ENCODE measurements around the gene KCNMA1.

DNA sequence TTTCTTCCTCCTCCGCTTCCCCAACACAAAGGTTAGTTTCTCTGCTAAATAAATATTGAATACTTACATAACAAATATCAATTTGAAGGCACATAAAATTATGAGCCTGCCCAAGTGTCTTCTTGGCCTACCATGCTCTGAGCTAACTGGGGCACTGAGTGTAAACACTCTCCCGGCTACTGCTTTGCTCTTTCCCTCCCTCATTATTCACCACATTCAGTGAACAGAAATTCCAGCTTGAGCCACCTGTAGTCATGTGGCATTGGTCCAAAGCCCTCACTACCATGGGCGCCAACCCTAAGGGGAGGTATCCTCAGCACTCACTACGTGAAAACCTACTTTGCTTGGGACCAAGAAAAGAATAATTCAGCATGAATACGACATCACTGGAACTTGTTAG, 409.0 kb downstream of the KCNMA1 start:
- TF ChIP-seq, protein P1, sequence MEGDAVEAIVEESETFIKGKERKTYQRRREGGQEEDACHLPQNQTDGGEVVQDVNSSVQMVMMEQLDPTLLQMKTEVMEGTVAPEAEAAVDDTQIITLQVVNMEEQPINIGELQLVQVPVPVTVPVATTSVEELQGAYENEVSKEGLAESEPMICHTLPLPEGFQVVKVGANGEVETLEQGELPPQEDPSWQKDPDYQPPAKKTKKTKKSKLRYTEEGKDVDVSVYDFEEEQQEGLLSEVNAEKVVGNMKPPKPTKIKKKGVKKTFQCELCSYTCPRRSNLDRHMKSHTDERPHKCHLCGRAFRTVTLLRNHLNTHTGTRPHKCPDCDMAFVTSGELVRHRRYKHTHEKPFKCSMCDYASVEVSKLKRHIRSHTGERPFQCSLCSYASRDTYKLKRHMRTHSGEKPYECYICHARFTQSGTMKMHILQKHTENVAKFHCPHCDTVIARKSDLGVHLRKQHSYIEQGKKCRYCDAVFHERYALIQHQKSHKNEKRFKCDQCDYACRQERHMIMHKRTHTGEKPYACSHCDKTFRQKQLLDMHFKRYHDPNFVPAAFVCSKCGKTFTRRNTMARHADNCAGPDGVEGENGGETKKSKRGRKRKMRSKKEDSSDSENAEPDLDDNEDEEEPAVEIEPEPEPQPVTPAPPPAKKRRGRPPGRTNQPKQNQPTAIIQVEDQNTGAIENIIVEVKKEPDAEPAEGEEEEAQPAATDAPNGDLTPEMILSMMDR (IDR thresholded peaks at IDR 0.05; ENCODE audit: poor library complexity, severe bottlenecking), result no peak
- TF ChIP-seq POLR2AphosphoS5 (IDR thresholded peaks at IDR 0.05), result no peak
- TF ChIP-seq EZH2 (IDR thresholded peaks at IDR 0.05; ENCODE audit: borderline replicate concordance, insufficient read depth, low read length, poor library complexity, severe bottlenecking), result no peak
- TF ChIP-seq EP300 (conservative IDR thresholded peaks at IDR 0.05; ENCODE audit: poor library complexity, severe bottlenecking), result no peak
- TF ChIP-seq, protein P2, sequence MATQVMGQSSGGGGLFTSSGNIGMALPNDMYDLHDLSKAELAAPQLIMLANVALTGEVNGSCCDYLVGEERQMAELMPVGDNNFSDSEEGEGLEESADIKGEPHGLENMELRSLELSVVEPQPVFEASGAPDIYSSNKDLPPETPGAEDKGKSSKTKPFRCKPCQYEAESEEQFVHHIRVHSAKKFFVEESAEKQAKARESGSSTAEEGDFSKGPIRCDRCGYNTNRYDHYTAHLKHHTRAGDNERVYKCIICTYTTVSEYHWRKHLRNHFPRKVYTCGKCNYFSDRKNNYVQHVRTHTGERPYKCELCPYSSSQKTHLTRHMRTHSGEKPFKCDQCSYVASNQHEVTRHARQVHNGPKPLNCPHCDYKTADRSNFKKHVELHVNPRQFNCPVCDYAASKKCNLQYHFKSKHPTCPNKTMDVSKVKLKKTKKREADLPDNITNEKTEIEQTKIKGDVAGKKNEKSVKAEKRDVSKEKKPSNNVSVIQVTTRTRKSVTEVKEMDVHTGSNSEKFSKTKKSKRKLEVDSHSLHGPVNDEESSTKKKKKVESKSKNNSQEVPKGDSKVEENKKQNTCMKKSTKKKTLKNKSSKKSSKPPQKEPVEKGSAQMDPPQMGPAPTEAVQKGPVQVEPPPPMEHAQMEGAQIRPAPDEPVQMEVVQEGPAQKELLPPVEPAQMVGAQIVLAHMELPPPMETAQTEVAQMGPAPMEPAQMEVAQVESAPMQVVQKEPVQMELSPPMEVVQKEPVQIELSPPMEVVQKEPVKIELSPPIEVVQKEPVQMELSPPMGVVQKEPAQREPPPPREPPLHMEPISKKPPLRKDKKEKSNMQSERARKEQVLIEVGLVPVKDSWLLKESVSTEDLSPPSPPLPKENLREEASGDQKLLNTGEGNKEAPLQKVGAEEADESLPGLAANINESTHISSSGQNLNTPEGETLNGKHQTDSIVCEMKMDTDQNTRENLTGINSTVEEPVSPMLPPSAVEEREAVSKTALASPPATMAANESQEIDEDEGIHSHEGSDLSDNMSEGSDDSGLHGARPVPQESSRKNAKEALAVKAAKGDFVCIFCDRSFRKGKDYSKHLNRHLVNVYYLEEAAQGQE (IDR thresholded peaks at IDR 0.05; ENCODE audit: borderline replicate concordance), result no peak
- TF ChIP-seq TAF1 (IDR thresholded peaks at IDR 0.05; ENCODE audit: low read depth), result no peak
- TF ChIP-seq RAD21 (conservative IDR thresholded peaks at IDR 0.05), result no peak
- no peak for TF ChIP-seq MXI1 (conservative IDR thresholded peaks at IDR 0.05; ENCODE audit: poor library complexity, severe bottlenecking)
- TF ChIP-seq SMC3 (conservative IDR thresholded peaks at IDR 0.05; ENCODE audit: poor library complexity), result no peak

Measured in neural cell (in vitro differentiated cells).